Measurements from ENCODE around the gene HEXIM1.

DNA sequence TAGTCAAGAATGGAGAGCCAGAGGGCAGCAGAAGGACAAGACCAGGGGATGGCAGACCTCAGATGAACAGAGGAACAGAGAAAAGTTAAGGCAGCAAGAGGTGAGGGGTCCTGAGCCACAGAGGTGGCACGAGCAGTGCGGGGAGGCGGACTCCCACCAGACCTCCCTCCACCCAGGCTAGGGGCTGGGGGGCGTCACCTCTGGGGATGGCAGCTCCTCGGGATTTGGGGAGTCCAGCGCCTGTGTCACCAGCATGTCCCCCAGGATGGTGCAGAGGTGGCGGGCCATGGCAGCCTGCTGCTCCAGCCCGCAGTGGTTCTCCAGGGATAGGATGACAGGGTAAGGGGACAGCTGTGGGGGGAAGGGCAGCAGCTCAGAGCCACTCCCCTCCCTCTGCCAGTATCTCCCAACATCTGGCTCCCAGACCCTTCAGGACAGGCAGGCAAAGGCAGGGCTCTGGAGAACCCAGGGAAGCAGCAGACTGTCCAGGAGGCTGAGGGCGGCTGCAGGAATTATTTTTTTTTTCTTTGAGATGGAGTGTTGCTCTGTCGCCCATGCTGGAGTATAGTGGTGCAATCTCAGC is 31.8 kb upstream of the HEXIM1 start:
- TF ChIP-seq CTCF (IDR thresholded peaks at IDR 0.05) (no peak), POLR2A (IDR thresholded peaks at IDR 0.05) (no peak), POLR2AphosphoS5 (IDR thresholded peaks at IDR 0.05) (no peak), EP300 (IDR thresholded peaks at IDR 0.05) (no peak)

Measured in upper lobe of left lung (tissue), 4 donors.